ENCODE data around the gene FANCI.

FANCI gene

DNA sequence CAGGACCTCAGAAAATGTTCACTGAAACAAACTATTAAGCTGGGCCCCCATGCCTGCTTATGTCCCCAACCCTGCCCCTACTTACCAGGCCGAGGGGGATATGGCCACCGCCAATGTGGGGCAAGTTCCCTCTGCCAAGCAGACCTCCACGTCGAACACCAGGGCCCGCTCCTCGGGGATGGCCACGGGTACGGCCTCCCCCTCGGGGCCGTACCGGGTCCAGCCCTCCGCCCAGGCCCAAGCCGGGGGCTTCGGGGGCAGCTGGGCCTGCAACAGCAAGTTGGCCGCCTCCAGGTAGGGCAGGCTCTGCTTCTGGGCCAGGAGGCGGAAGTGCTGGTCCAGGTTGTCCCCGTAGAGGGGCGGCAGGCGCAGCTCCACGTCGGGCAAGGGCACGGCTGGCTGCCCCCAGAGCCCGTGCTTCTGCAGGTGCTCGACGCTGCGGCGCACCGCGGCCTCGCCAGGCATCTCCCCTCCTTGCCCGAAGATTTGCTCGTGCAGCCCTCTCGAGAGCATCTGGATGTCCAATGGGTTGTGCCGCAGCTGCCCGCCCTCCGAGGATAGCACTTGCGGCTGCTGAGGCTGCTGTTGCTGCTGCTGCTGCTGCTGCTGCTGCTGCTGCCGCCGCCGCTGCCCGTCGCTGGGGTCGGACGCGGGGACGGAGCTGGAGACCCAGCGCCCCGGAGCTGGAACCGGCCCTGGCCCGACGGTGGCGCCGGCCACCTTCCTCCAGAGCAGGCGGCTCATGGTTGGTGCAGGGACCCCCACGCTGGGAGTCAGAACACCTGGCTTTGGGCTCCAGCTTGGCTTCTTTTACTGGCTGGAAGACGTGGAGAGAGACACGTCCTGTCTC lies 89.5 kb downstream of the FANCI start:
- DNase-seq (ENCODE audit: low spot score) = no peak

DNA sequence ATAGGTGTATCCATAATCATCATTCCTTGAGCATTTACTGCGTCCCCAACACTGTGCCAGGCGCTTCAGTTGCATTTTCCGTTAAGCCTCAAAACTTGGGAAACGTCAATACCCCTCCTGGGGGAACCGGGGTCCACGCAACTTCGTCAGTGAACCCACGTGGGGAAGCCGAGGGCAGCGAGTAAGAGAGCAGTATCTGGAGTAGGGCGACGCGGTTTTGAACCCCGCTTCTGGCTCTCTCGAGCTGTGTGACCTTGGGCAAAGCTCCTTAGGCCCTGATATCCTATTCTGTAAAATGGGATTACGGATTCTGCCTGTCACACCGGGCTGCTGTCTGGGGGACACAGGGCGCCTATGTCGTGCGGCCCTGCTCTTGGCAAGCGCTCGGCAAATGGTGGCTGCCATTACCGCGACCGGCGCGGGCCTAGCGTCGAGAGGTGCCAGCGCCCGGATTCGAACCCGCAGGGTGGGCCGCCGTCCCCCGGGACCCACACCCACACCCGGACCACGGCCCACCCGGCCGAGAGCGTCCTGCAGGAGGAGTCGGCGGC lies 90.3 kb downstream of the FANCI start:
- no peak for DNase-seq (ENCODE audit: low spot score)

GRCh38 chr15:89334510-89335297 lies 90.9 kb downstream of the FANCI start, which contains the start of gene POLG:
Gene POLG, minus strand, starts transcription at chr15:89334824. Its CDS starts 1,070 bp downstream, at chr15:89333754.
- DNase-seq (ENCODE audit: low spot score) = peak; percentile 97

DNA sequence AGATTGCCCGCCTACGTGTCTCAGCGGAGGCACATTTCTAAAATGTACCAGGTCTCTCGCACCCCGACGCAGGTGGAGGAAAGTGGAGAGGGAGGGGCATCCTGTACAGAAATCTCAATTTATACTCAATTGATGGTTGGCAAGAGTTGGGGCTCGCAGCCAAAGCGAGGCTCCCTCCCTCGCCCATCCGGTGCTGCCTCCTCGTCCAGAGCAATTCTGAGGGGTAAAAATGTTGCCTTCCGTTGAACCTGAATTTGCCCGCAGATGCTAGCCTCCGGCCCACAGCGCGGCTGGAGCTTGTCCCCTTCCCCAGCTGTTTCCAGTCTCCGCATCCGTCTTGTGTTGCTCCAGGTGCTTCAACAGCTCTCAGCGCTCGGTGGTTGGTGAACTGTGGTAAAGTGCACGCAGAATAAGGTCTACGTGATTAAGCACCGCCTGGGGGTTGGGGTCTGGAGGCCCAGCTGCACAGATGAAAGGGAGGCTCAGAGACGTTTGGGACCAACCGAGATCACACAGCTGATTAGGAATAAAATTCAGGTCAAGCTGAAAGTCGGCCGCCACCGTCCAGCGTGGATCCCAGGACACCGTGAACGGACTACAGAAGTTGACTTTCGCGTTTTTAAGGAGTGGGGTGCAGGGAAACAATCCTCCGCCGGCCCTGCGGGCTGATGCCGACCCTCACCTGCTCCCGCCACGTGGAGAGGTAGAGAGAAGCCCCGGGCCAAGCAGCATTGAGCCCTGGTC lies 91.7 kb downstream of the FANCI start:
- DNase-seq (ENCODE audit: low spot score) = no peak

- DNase-seq (ENCODE audit: low spot score) = no peak
Measured at GRCh38 chr15:89338036-89338435, 94.3 kb downstream of the FANCI start.

DNA sequence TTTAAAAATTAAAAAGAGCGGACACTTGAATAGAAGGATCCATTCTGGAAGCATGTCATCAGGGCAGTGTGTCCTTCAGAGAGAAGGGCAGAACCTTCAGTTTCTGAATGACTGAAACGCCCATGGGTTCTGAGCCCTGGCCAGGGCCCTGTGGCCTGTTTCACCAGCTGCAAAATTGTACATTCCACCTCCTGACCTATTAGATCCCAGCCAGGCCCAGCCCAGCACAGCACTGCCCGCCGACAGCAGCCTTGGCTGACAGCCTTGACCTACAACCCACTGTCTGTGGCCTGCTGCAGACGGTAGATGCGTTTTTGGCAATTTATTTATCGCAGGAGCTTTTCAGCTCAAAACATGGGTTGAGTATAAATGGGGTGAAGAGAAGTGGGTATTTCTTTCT lies 96.8 kb downstream of the FANCI start:
- DNase-seq (ENCODE audit: low spot score) = no peak

DNA sequence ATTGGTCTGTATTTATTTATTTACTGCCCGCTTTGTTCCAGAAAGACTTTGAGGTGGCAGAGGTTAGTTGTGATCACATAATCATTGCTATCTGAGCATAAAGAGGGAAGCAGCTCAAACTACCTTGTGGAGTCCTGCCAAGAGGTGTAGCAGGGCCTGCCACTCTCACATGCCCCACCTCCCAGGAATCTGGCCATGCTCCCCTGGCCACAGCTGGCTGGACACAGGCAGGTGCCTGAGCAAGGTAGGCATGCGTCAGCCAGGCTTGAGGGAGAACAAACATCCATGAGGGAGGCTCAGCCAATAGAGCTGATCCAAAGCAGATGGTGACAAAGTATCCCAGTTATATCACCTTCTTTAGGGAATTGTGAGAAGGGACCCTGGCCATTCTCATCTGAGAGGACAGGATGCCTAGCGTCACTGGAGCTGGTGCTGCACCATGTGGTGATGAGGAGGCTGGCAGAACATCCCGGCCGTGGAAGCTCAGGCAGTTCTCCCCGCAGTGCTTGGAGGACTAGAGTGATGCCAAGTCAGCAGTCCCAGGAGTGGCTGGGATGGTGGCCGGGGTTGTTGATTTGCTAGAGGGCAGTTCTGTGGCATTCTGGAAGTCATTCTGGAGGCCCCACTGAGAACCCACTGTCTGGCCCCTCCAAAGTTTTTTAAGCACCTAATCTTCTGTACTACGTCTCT lies 97.7 kb downstream of the FANCI start:
- DNase-seq (ENCODE audit: low spot score) = no peak

DNA sequence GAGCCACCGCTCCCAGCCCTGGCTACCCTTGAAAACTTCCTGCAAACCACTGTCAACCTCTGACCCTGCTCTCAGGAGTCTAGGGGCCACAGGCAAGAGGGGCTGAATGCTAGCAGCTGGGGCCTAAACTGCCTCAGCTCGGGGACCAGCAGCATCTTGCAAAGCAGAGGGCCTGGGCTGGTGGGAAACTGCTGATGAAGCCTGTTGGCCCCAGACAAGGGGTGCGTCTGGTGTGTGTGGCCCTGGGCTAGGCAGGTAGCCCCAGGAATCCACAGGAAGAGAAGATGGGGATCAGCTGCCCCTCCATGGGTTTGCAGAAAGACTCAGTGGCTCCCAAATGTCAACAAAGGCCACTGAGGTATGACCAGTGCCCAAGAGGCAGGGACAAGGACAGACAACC lies 99.1 kb downstream of the FANCI start:
- no peak for DNase-seq (ENCODE audit: low spot score)

DNA sequence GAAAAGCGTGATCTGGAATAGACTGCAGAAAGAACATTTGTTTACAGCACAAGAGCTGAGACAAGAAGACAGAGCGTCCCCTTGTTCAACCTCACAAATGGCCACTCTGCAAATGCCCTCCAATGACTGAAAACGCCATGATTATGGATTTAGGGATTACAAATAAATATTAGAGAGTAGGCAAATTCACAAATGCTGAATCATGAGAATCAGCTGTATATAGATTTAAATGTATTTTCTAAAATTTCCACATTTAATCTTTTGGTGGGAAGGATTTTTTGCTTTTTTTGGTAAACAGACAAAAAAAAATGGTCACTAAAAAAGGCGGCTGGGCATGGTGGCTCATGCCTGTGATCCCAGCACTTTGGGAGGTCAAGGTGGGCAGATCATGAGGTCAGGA lies 101.5 kb downstream of the FANCI start:
- DNase-seq (ENCODE audit: low spot score) = no peak

DNA sequence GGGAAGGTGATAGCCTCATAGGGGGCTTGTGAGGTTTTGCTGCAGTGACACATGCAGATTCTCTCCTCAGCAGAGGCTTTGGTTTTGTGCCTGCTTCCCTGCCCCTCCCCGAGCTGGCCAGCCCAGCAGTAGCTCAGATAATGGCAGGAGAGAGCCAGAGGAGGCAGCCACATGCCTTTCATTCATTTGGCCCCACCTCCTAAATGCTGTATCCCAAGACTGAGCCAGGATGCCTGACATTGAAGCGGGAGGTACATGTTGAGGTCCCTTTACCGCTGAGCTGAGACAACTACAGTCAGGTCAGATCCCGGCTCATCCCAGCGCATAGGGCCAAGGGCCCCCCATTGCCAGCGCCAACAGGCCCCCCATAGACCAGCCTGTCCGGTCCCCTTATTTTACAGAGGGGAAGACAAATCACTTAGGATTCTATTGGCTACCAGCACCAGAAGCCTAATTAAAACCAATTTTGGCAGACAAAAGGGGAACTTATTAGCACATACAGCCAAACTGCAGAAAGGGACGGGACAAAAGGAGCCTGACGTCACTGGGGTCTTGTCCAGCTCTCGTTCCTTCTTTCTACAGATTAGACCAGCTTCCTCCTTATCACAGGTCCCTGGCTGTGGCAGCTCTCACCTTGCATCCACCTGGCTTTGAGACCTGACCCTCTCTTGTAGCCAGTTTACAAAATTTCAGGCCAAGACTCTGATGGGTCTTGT lies 102.9 kb downstream of the FANCI start:
- no peak for DNase-seq (ENCODE audit: low spot score)

DNA sequence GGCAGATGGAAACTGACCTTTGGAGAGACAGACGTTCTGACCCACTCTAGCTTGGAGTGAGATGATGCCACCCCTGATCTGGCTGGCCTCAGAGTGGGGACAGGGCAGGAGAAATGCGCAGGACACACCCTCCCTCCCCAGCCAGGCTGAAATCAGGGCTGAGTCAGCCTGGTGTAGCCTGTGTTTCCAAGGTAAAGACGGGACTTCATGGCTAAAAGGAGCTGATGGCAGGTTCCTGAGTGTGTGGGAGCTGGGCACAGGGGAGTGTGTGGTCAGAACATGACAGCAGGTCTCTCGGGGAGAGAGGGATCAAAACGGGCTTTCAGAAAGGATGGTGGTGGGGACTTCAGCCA lies 105.4 kb downstream of the FANCI start:
- no peak for DNase-seq (ENCODE audit: low spot score)

DNA sequence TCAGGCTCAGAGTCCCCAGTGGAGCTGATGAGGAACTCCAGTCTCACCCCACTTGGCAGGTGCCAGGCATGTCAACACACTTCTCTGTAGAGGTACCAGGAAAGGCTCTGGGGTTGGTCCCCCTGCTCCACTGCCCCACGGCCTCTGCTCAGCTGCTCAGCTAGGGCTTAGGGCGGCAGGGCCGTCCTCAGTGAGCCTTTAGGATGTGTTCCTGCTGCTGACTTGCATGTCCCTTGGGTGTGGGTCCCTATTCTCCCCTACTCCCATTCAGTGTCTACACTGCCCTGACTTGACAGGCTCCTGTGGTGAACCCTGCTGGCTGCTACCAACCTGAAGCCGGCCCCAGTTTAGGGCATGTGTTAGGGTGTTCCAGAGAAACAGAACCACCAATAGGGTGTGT lies 108.7 kb downstream of the FANCI start:
- no peak for DNase-seq (ENCODE audit: low spot score)

GRCh38 chr15:89353991-89354390 lies 110.2 kb downstream of the FANCI start:
- no peak for DNase-seq (ENCODE audit: low spot score)

DNA sequence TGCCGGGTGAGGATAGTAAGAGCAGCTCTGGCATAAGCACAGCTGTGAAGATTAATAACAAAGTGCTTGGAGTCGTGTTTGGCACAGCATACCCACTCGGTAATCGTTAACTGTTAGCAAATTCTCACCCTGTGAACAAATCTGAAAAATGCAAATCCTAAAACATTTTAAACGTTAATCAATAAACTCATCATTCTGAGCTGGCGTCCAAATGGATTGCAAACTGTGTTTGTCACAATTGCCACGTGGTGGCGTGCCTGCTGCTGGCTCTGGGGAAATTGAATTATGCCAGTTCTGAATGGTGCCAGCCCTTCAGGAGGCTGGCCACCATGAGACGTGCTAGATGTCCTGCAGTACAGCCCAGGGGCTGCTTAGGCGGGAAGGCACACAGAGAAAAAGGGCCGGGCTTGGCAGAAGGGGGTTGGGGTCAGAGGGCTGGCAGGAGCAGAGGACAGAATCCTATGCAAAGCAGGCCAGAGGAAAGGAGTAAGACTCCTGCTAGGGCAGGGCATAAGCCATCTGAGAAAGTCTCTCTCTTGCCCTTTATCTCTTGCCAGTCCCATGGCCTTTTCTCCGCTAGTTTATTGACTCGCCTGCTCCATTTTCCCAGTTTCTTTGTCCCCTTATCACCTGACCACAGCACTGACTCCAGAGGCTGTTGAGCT lies 113.0 kb downstream of the FANCI start:
- peak; percentile 61 for DNase-seq (ENCODE audit: low spot score)

DNA sequence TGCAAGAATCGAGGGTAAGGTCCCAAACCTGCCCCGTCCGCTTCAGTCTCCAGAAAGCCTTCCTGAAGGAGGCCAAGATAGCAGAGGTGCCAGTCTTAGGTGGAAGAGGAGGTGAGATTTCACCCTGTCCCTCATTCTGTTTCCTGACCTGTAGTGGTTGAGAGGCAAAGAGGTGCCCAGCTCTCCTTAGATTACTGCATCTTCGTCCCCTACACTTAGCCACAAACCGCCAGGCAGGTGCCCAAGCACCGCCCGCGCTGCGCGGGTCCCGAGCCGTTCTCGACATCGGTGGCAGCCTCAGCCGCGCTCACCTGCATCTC lies 114.6 kb downstream of the FANCI start:
- no peak for DNase-seq (ENCODE audit: low spot score)

- DNase-seq (ENCODE audit: low spot score) = peak; percentile 84
Measured at GRCh38 chr15:89358755-89359439, 115.1 kb downstream of the FANCI start.

- DNase-seq (ENCODE audit: low spot score) = no peak
Measured at GRCh38 chr15:89359471-89360293, 115.9 kb downstream of the FANCI start.

- no peak for DNase-seq (ENCODE audit: low spot score)
Measured at GRCh38 chr15:89360294-89360971, 116.7 kb downstream of the FANCI start.
